ENCODE measurements around the gene FLT3.

GRCh38 chr13:28047757-28048388, 52.5 kb downstream of the FLT3 start:
- no peak for TF ChIP-seq SMARCA5 (IDR thresholded peaks at IDR 0.05)
- TF ChIP-seq POLR2A (conservative IDR thresholded peaks at IDR 0.05), result no peak
- no peak for TF ChIP-seq YY1 (IDR thresholded peaks at IDR 0.05; ENCODE audit: borderline replicate concordance in 1 of 3, control insufficient read depth in 1 of 3, extremely low read depth in 1 of 3, insufficient read depth in 3 of 3, insufficient read length in 1 of 3, insufficient replicate concordance in 2 of 3, low read depth in 1 of 3, low read length in 2 of 3)
- no peak for TF ChIP-seq BRD4 (IDR thresholded peaks at IDR 0.05)
- TF ChIP-seq ELK1 (CRISPR knock-in tag; IDR thresholded peaks at IDR 0.05), result no peak
- TF ChIP-seq TCF7L2 (IDR thresholded peaks at IDR 0.05; ENCODE audit: low read depth, low read length), result no peak
- TF ChIP-seq ZBTB5 (IDR thresholded peaks at IDR 0.05), result no peak
- TF ChIP-seq JUND (IDR thresholded peaks at IDR 0.05; ENCODE audit: borderline replicate concordance, low read depth, low read length), result no peak
- no peak for TF ChIP-seq JUND (tag; IDR thresholded peaks at IDR 0.05; ENCODE audit: borderline replicate concordance, low read depth, low read length)
- no peak for TF ChIP-seq POLR2AphosphoS5 (IDR thresholded peaks at IDR 0.05; ENCODE audit: control insufficient read depth, insufficient read depth, low read depth, low read length)
- no peak for TF ChIP-seq FOS (IDR thresholded peaks at IDR 0.05; ENCODE audit: extremely low read depth, insufficient read length)
- no peak for TF ChIP-seq ZNF134 (CRISPR knock-in tag; conservative IDR thresholded peaks at IDR 0.05)
- TF ChIP-seq SMC3 (conservative IDR thresholded peaks at IDR 0.05; ENCODE audit: insufficient read depth, low read depth, low read length), result no peak
- TF ChIP-seq MEF2A (IDR thresholded peaks at IDR 0.05; ENCODE audit: control insufficient read depth, low read depth, low read length), result no peak
- no peak for TF ChIP-seq RERE (CRISPR knock-in tag; IDR thresholded peaks at IDR 0.05; ENCODE audit: borderline replicate concordance)

Data from K562 (cell line).